HFF-Myc (cell line): ENCODE measurements around the gene GDF3.

ENCODE experiments used
- DNase-seq: peaks from one replicate; pipeline ENCODE4 v3.0.0-alpha.2; 2011; ENCODE audit warnings: low read depth; ENCODE audit errors: extremely low read depth
- H3K4me3 ChIP-seq: replicated peaks from 2 replicates; pipeline ENCODE4 v1.5.1; 2011; ENCODE audit warnings: low read depth, mild to moderate bottlenecking, control low read depth, low read length
- TF ChIP-seq, protein P1 (sequence below): IDR thresholded peaks from 2 replicates; pipeline ENCODE4 v1.5.1; 2012; ENCODE audit warnings: mild to moderate bottlenecking, low read depth, low read length, control low read depth; ENCODE audit errors: missing control alignments

Gene GDF3

DNA sequence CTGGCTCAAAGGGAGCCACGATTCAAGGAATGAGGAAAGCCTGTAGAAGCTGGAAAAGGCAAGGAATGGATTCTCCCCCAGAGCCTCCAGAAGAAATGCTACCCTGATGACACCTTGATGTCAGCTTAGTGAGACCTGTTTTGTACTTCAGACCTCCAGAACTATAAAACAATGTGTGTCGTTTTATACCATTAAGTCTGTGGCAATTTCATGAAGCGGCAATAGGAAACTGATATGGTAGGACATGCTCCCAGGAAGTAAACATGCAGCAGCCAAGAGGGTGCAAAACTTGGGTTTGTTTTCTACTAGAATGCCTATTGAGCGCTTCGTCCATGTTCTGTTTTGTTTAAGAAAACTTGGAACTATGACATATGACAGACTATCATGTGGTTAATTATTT is 27.4 kb downstream of the GDF3 start:
- H3K4me3 ChIP-seq, result no peak overlapping the region
- TF ChIP-seq, protein P1, sequence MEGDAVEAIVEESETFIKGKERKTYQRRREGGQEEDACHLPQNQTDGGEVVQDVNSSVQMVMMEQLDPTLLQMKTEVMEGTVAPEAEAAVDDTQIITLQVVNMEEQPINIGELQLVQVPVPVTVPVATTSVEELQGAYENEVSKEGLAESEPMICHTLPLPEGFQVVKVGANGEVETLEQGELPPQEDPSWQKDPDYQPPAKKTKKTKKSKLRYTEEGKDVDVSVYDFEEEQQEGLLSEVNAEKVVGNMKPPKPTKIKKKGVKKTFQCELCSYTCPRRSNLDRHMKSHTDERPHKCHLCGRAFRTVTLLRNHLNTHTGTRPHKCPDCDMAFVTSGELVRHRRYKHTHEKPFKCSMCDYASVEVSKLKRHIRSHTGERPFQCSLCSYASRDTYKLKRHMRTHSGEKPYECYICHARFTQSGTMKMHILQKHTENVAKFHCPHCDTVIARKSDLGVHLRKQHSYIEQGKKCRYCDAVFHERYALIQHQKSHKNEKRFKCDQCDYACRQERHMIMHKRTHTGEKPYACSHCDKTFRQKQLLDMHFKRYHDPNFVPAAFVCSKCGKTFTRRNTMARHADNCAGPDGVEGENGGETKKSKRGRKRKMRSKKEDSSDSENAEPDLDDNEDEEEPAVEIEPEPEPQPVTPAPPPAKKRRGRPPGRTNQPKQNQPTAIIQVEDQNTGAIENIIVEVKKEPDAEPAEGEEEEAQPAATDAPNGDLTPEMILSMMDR, result no peak
- DNase-seq, result no peak

DNA sequence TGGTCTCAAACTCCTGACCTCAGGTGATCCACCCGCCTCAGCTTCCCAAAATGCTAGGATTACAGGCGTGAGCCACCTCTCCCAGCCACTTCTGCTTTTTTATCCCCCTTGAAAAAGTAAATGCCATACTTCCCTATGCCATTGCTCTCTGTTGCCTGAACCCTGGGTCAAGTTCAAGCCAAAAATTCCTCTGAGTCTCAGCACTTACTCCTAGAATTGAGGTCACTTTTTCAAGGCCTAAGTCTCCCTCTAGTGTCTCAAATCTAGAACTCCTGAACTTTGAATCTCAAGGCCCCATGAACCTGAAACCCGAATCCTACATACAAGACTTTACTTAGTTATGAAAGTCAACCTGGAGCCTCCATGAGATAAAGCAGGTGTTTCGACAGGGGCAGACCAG is 28.4 kb downstream of the GDF3 start:
- DNase-seq, result no peak
- TF ChIP-seq, protein P1, result peak; percentile 34
- H3K4me3 ChIP-seq, result no peak overlapping the region

DNA sequence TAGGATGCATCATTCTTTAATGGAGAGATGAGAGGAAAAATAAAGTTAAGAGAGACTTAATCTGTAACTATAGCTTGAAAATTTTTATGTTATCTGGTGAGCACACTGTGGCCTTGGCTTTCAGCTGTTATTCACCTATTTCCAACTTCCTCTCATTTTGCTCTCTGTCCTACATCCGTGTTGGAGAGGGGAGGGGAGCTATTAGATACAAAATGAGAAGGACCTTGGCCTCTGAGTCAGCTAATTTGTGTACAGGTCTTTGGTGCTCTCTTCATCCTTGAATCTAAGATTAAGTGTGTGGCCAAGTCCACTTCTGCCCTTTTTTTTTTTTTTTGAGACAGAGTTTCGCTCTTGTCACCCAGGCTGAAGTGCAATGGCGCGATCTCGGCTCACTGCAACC is 29.0 kb downstream of the GDF3 start:
- DNase-seq, result no peak
- no peak overlapping the region for H3K4me3 ChIP-seq
- TF ChIP-seq, protein P1, result no peak

DNA sequence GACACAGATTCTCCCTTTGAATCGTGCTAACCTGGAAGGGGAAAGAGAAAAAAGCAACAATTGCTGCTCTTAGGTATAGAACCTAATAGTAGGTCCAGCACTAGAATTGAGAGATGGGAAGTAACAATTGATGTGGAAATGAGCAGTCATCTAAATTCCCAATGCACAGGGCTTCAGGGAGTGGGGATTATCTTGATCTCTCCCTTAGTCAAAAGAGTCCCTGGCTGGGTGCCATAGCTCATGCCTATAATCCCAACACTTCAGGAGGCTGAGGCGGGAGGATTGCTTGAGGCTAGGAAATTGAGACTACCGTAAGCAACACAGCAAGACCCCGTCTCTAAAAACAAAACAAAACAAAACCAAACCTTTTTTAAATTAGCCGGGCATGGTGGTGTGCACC is 33.8 kb downstream of the GDF3 start:
- H3K4me3 ChIP-seq, result no peak overlapping the region
- TF ChIP-seq, protein P1, result no peak
- DNase-seq, result no peak

DNA sequence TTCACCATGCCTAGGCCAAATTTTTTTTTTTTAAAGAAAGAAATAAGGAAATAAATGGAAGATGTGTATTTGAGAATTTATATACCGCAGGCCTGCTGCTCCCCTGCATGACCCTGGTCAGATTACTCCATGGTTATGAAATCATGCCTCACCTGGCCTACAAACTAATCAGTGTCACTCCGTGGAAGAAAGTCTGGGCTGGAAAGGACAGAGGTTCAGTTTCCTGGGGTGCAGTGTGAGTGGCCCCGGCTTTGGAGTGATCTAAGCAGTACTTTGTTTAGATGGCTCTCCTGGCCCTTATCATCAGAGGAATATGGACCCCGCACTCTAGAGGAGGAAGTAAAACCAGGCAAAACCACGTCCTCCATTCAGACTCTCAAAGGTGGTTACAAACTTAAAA is 39.5 kb downstream of the GDF3 start:
- no peak for DNase-seq
- H3K4me3 ChIP-seq, result no peak overlapping the region
- TF ChIP-seq, protein P1, result no peak

DNA sequence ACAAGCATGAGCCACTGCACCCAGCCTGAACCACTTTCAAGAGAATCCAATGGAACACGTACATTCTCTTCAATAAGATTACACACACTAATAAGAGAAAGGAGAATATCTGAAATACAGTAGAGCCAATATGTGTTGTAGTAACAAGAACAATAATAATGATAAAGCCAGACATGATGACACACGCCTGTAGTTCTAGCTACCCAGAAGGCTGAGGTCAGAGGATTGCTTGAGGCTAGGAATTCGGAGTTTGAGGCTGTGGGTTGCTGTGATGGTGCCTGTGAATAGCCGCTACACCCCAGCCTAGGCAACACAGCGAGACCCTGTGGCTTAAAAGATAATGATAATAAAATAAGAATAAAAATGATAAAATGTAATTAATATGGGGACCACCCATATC is 45.5 kb downstream of the GDF3 start:
- no peak overlapping the region for H3K4me3 ChIP-seq
- no peak for DNase-seq
- TF ChIP-seq, protein P1, result no peak

DNA sequence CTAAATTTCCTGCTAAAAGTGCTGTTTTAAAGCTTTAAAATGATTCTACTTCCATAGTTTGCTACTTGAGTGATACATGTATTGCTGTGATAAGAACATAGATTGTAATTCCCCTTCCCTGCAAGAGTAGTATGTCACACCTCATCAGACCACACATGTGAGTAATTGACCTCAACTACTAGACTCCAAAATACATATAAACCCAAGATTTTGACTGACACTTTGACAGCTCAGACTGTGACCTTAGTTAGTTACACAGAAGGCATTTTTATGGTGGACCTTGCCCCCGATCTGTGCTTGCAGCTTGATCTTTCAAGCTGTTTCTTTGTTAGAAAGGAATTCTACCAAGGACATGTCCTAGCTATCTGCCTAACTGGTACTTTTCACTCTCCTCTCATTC is 48.5 kb downstream of the GDF3 start:
- no peak for DNase-seq
- H3K4me3 ChIP-seq, result no peak overlapping the region
- TF ChIP-seq, protein P1, result no peak
